CD4-positive, alpha-beta T cell (primary cell): Measurements from ENCODE around the gene ZNF516. TPM values are rescaled to one million over a fixed set of nuclear protein-coding genes. Genes with fewer than 3 reads are reported as not detected.
A peak's percentile ranks its signal among the peaks of the same experiment; 100 is the strongest.

ENCODE experiments used
- ATAC-seq: fragments of 200-7000 bp; cut with Tn5 transposase; one replicate; pipeline ENCODE4 v1.10.0; 2022; ENCODE audit warnings: mild to moderate bottlenecking; ENCODE audit not compliant: poor library complexity
- CTCF ChIA-PET: fragments of 350-600 bp; sonication (Branson Sonifier 250); formaldehyde crosslinking; loops from one replicate; lab custom pipeline; 2021; ENCODE audit warnings: antibody characterized with exemption, inconsistent platforms; lab: Charles Lee
- POLR2A ChIA-PET: fragments of 350-600 bp; sonication (Branson Sonifier 250); formaldehyde crosslinking; loops from one replicate; lab custom pipeline; 2021; ENCODE audit warnings: antibody characterized with exemption, inconsistent platforms; lab: Charles Lee
- DNase-seq, 14 experiments: peaks; one replicate each; pipeline ENCODE4 v3.0.0-alpha.2; 2013 to 2020; ENCODE audit warnings: mixed read lengths in 2 of 14
- H3K27ac ChIP-seq, 2 donors: one replicate each; pipeline versions ENCODE4 v1.5.1 to v1.7.0; 2013; ENCODE audit warnings: low read length in 2 of 2, low read depth in 1 of 2, mild to moderate bottlenecking in 1 of 2
- H3K27me3 ChIP-seq, 2 experiments: 1 replicate in 1 of 2; 2 replicates in 1 of 2; pipeline versions ENCODE4 v1.6.1 to v1.7.0; 2013; ENCODE audit warnings: low read length in 2 of 2, control low read depth in 1 of 2, mild to moderate bottlenecking in 1 of 2, moderate library complexity in 1 of 2; ENCODE audit not compliant: insufficient read depth in 2 of 2, control insufficient read depth in 1 of 2
- H3K36me3 ChIP-seq: one replicate; pipeline ENCODE4 v1.6.1; 2013; ENCODE audit warnings: low read length, control low read depth; ENCODE audit not compliant: insufficient read depth
- H3K4me1 ChIP-seq: one replicate; pipeline ENCODE4 v1.6.1; 2013; ENCODE audit warnings: low read length, control low read depth; ENCODE audit not compliant: insufficient read depth
- H3K4me3 ChIP-seq: one replicate; pipeline ENCODE4 v1.5.1; 2013; ENCODE audit warnings: mild to moderate bottlenecking, low read length, moderate library complexity
- H3K9me3 ChIP-seq, 2 experiments: 1 replicate in 1 of 2; 2 replicates in 1 of 2; pipeline versions ENCODE4 v1.6.1 to v1.7.0; 2013; ENCODE audit warnings: low read length in 2 of 2, mild to moderate bottlenecking in 2 of 2, control low read depth in 1 of 2, moderate library complexity in 1 of 2; ENCODE audit not compliant: control insufficient read depth in 1 of 2, insufficient read depth in 1 of 2
- H3K27ac Mint-ChIP-seq: one replicate; pipeline ENCODE4 v1.8.0; 2020; ENCODE audit warnings: mixed read lengths
- H3K27me3 Mint-ChIP-seq: one replicate; pipeline ENCODE4 v1.8.0; 2021; ENCODE audit warnings: mixed read lengths
- H3K36me3 Mint-ChIP-seq: one replicate; pipeline ENCODE4 v1.8.0; 2021; ENCODE audit warnings: low read depth, mixed read lengths
- H3K4me1 Mint-ChIP-seq: one replicate; pipeline ENCODE4 v1.8.0; 2021; ENCODE audit warnings: low read depth, mixed read lengths
- H3K4me3 Mint-ChIP-seq: one replicate; pipeline ENCODE4 v1.8.0; 2020; ENCODE audit warnings: mild to moderate bottlenecking, mixed read lengths
- H3K9me3 Mint-ChIP-seq: one replicate; pipeline ENCODE4 v1.8.0; 2020; ENCODE audit warnings: mixed read lengths
- intact Hi-C, 2 experiments: fragments of 100-400 bp; cut with DNase I in 1 of 2; cut with micrococcal nuclease in 1 of 2; formaldehyde crosslinking; loops; one replicate each; pipeline versions ENCODE4 v1.15.1 to v1.9.0; 2023 to 2025; cut with DNase I, micrococcal nuclease
- total RNA-seq, 174 experiments: library from RNA in 2 of 174; stranded (reverse) in 2 of 174; gene quantifications; one replicate each; pipeline ENCODE4 v1.2.3 and lab custom pipeline; 2021 to 2026
- TF ChIP-seq, protein P1 (sequence below): fragments of 200-600 bp; IDR thresholded peaks from one replicate; pipeline ENCODE4 v1.8.0; 2022; ENCODE audit warnings: antibody characterized with exemption, mild to moderate bottlenecking

ZNF516 gene
- total RNA-seq, 2 experiments from 2014 or later: 22.4 to 29.3 TPM

DNA sequence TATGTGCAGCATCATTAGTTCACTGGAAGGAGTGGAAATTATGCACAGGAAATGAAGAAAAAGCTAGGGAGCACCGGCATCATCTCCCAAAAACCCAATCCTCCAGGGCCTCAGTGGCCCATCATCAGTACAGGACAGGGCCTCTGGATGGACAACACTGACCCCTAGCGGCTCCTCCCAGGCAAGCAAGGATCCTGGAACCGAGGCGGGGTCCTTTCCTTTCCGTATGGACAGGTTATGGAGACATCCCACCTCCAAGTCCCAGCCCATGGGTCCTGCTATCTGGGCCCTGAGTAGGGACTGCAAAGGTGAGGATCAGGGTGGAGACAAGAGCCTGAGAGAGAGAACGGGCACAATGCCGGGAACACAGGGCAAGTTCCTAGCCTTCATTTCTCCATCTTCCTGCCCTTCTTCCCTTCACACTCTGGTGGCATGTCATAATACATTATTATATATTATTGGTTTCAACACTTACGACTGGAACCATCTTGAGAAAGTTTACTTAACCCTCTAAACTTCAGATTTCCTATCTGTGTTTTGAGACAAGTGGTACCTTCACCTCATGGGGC lies 68.2 kb downstream of the ZNF516 start:
- TF ChIP-seq, protein P1, sequence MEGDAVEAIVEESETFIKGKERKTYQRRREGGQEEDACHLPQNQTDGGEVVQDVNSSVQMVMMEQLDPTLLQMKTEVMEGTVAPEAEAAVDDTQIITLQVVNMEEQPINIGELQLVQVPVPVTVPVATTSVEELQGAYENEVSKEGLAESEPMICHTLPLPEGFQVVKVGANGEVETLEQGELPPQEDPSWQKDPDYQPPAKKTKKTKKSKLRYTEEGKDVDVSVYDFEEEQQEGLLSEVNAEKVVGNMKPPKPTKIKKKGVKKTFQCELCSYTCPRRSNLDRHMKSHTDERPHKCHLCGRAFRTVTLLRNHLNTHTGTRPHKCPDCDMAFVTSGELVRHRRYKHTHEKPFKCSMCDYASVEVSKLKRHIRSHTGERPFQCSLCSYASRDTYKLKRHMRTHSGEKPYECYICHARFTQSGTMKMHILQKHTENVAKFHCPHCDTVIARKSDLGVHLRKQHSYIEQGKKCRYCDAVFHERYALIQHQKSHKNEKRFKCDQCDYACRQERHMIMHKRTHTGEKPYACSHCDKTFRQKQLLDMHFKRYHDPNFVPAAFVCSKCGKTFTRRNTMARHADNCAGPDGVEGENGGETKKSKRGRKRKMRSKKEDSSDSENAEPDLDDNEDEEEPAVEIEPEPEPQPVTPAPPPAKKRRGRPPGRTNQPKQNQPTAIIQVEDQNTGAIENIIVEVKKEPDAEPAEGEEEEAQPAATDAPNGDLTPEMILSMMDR: no peak
- intact Hi-C loops: no loop called here
- Histone ChIP-seq H3K36me3 (no peaks in the 10 kb centered on the region), H3K9me3 (no peaks in the 10 kb centered on the region), H3K4me3 (no peak overlapping the region), H3K4me1 (peaks cover 10% of the 10 kb centered on the region), H3K27ac (no peak overlapping the region), H3K27me3 (no peaks in the 10 kb centered on the region)
- no peak overlapping the region for H3K27ac Mint-ChIP-seq
- H3K36me3 Mint-ChIP-seq: no peaks in the 10 kb centered on the region
- ChIA-PET CTCF (no interaction called here), POLR2A (no interaction called here)
- no peak overlapping the region for H3K4me3 Mint-ChIP-seq
- DNase-seq (peak in 1 of 14 experiments; percentile 7), ATAC-seq (no peak)
- no peaks in the 10 kb centered on the region for H3K9me3 Mint-ChIP-seq
- no peaks in the 10 kb centered on the region for H3K27me3 Mint-ChIP-seq
- H3K4me1 Mint-ChIP-seq: peaks cover 49% of the 10 kb centered on the region

DNA sequence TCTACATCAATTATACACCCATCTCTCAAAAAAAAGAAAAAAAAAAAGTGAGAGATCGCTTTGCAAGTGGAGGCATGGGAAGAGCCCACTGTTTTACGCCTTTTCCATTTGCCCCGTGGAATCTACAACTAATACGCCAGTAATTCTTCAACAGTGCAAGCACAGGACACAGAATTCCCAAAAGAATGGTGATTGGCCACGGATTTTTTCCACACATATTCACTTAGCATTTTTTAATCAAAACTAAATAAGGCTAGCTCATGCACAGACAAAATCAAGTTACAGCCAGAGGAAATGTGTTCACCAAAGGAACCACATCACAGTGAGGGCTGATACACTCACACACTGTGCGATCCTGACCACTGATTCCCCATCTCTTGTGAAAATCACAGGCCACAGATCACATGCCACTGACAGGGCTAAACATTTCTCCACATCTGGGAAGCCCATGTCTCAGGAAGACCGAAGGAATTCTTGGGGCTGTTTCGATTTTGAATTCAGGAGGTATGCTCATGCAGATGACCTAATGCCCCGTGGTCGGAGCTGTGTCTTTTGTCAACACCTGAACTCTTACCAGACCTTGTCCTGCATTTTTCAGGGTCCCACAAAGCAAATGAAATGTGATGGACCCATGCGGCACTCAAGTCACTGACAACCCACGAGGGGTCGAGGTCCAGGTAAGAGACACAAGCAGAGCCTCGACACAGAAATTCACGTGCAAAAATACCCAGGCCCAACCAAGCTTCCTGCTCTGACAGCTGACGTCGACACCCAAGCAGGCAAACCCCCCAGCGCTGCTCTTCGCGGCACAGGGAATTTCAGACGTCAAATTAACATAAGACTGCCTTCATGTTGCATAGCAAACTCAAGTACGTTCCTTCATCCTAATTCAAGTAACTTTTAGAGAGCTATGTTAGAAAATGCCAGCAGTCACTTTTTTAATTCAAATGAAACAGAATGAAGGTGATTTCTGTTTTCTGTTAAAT lies 69.6 kb downstream of the ZNF516 start:
- POLR2A ChIA-PET: no interaction called here
- H3K9me3 ChIP-seq: no peaks in the 10 kb centered on the region
- no peak overlapping the region for H3K4me3 ChIP-seq
- intact Hi-C loops: no loop called here
- Mint-ChIP-seq H3K4me1 (peaks cover 40% of the 10 kb centered on the region), H3K27ac (no peak overlapping the region), H3K9me3 (no peaks in the 10 kb centered on the region), H3K36me3 (no peaks in the 10 kb centered on the region), H3K4me3 (no peak overlapping the region), H3K27me3 (no peaks in the 10 kb centered on the region)
- no peak overlapping the region for H3K27ac ChIP-seq
- peaks cover 10% of the 10 kb centered on the region for H3K4me1 ChIP-seq
- TF ChIP-seq, protein P1: no peak
- no peaks in the 10 kb centered on the region for H3K36me3 ChIP-seq
- CTCF ChIA-PET: no interaction called here
- no peak for ATAC-seq
- no peaks in the 10 kb centered on the region for H3K27me3 ChIP-seq
- no peak for DNase-seq

DNA sequence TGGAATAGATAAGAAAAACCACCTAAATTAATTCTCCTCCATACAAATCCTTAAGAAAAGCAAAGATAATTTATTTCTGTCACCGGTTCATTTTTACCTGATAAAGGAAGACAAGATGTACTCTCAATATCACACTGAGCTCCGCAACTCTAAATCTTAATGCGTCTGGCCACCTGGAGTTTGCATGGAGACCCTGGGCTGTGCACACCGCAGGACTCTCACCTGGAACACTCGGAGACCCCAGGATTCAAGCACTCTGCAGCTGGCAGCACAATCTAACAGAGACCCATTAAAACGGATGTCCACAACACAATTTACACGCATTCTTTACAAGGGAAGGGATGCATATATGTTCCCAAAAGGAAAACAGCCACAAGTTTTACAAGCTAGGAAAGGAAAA lies 72.2 kb downstream of the ZNF516 start:
- no peak overlapping the region for H3K4me3 Mint-ChIP-seq
- Histone ChIP-seq H3K4me1 (peaks cover 6% of the 10 kb centered on the region), H3K27me3 (no peaks in the 10 kb centered on the region), H3K36me3 (no peaks in the 10 kb centered on the region), H3K27ac (no peak overlapping the region), H3K4me3 (no peak overlapping the region), H3K9me3 (no peaks in the 10 kb centered on the region)
- DNase-seq: no peak
- no peaks in the 10 kb centered on the region for H3K27me3 Mint-ChIP-seq
- no peaks in the 10 kb centered on the region for H3K9me3 Mint-ChIP-seq
- TF ChIP-seq, protein P1: no peak
- H3K27ac Mint-ChIP-seq: no peak overlapping the region
- intact Hi-C loops: no loop called here
- H3K4me1 Mint-ChIP-seq: peaks cover 34% of the 10 kb centered on the region
- H3K36me3 Mint-ChIP-seq: no peaks in the 10 kb centered on the region
- CTCF ChIA-PET: no interaction called here
- no peak for ATAC-seq
- POLR2A ChIA-PET: no interaction called here
